ENCODE measurements around the gene RAP1GAP2. TPM values are rescaled to one million over a fixed set of nuclear protein-coding genes. Genes with fewer than 3 reads are reported as not detected.

Gene RAP1GAP2
- polyA plus RNA-seq, 1 experiment = 4.8 TPM

GRCh38 chr17:2964028-2964356 is 167.8 kb downstream of the RAP1GAP2 start:
- no peaks in the 10 kb centered on the region for H3K27me3 ChIP-seq (ENCODE audit: control insufficient read depth, insufficient read depth, low read length)
- TF ChIP-seq CTCF (IDR thresholded peaks at IDR 0.05; ENCODE audit: insufficient read depth, low read depth, low read length) = no peak
- POLR2A ChIA-PET = no interaction called here
- no peaks in the 10 kb centered on the region for H3K36me3 ChIP-seq (ENCODE audit: control insufficient read depth, insufficient read depth, low read length)
- DNase-seq (ENCODE audit: low read depth) = no peak
- H3K4me3 ChIP-seq (ENCODE audit: low read depth, low read length) = no peak overlapping the region
- CTCF ChIA-PET = interaction anchor here (0.6 kb wide), 1 partner anchor 28 kb away, joined by 3 read pairs; no protein-coding TSS in a partner anchor

- TF ChIP-seq CTCF (IDR thresholded peaks at IDR 0.05; ENCODE audit: insufficient read depth, low read depth, low read length) = no peak
- ChIA-PET POLR2A (no interaction called here), CTCF (no interaction called here)
- Histone ChIP-seq H3K27me3 (ENCODE audit: control insufficient read depth, insufficient read depth, low read length) (no peaks in the 10 kb centered on the region), H3K4me3 (ENCODE audit: low read depth, low read length) (no peak overlapping the region), H3K36me3 (ENCODE audit: control insufficient read depth, insufficient read depth, low read length) (no peaks in the 10 kb centered on the region)
- DNase-seq (ENCODE audit: low read depth) = no peak
Observed at GRCh38 chr17:2964370-2964769, 168.1 kb downstream of the RAP1GAP2 start.

- TF ChIP-seq CTCF (IDR thresholded peaks at IDR 0.05; ENCODE audit: insufficient read depth, low read depth, low read length) = no peak
- Histone ChIP-seq H3K27me3 (ENCODE audit: control insufficient read depth, insufficient read depth, low read length) (no peaks in the 10 kb centered on the region), H3K4me3 (ENCODE audit: low read depth, low read length) (no peak overlapping the region), H3K36me3 (ENCODE audit: control insufficient read depth, insufficient read depth, low read length) (no peaks in the 10 kb centered on the region)
- DNase-seq (ENCODE audit: low read depth) = no peak
- ChIA-PET CTCF (no interaction called here), POLR2A (no interaction called here)
Observed at GRCh38 chr17:2964831-2965230, 168.6 kb downstream of the RAP1GAP2 start.

- no peak for DNase-seq (ENCODE audit: low read depth)
- POLR2A ChIA-PET = interaction anchor here (0.5 kb wide), 1 partner anchor 1300 kb away, joined by 6 read pairs; no protein-coding TSS in a partner anchor
- CTCF ChIA-PET = interaction anchor here (1.3 kb wide), 1 partner anchor 117 kb away, joined by 3 read pairs; no protein-coding TSS in a partner anchor
- TF ChIP-seq CTCF (IDR thresholded peaks at IDR 0.05; ENCODE audit: insufficient read depth, low read depth, low read length) = no peak
- Histone ChIP-seq H3K27me3 (ENCODE audit: control insufficient read depth, insufficient read depth, low read length) (no peaks in the 10 kb centered on the region), H3K36me3 (ENCODE audit: control insufficient read depth, insufficient read depth, low read length) (no peaks in the 10 kb centered on the region), H3K4me3 (ENCODE audit: low read depth, low read length) (no peak overlapping the region)
Observed at GRCh38 chr17:2965621-2966595, 169.7 kb downstream of the RAP1GAP2 start.

- no peak for TF ChIP-seq CTCF (IDR thresholded peaks at IDR 0.05; ENCODE audit: insufficient read depth, low read depth, low read length)
- H3K4me3 ChIP-seq (ENCODE audit: low read depth, low read length) = no peak overlapping the region
- POLR2A ChIA-PET = no interaction called here
- H3K27me3 ChIP-seq (ENCODE audit: control insufficient read depth, insufficient read depth, low read length) = no peaks in the 10 kb centered on the region
- DNase-seq (ENCODE audit: low read depth) = no peak
- H3K36me3 ChIP-seq (ENCODE audit: control insufficient read depth, insufficient read depth, low read length) = no peaks in the 10 kb centered on the region
- CTCF ChIA-PET = interaction anchor here (1.3 kb wide), 2 partner anchors 14 to 45 kb away, joined by 4 read pairs; no protein-coding TSS in a partner anchor
Observed at GRCh38 chr17:2967515-2967914, 171.3 kb downstream of the RAP1GAP2 start.
